Esophagus muscularis mucosa (tissue), 2 donors: Measurements from ENCODE around the gene STAT3.

Experiments used
- POLR2A ChIP-seq: fragments of 450-650 bp; IDR thresholded peaks from one replicate; pipeline ENCODE4 v1.6.1; 2017; ENCODE audit warnings: antibody characterized with exemption, moderate library complexity, mild to moderate bottlenecking, low read depth
- POLR2AphosphoS5 ChIP-seq, 2 donors: sonication (generic); formaldehyde crosslinking; IDR thresholded peaks; one replicate each; pipeline ENCODE4 v1.6.1; 2017; ENCODE audit warnings: antibody characterized with exemption in 2 of 2

DNA sequence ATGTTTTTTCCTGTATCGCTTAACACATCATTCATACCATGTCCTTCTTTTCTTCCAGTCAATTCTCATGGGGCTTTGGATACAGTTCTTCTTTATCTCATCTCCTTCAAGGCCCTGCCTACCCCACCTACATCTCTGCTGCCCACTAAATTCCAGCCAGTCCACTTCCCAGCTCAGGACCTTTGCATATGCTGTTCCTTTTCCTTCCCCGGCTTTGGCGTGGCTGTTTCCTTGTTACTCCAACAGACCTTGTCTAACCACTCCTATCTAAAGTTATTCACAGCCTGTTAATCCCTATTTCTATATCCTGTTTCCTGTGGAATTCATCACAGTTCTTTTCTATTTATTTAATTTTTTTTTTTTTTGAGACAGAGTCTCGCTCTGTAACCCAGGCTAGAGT lies 6.6 kb upstream of the STAT3 start:
- TF ChIP-seq POLR2AphosphoS5 (IDR thresholded peaks at IDR 0.05) = no peak
- TF ChIP-seq POLR2A = no peak
